GM18508 (cell line): Measurements from ENCODE around the gene GRAP2.
"Not testable (repeated sequence)": the region's sequence is repeated elsewhere in the genome, so short reads cannot be mapped to it uniquely, and the experiment has no call there.

Source experiments
- ATAC-seq: cut with Tn5 transposase; IDR thresholded peaks from one replicate; pipeline ENCODE4 v1.9.1; 2021; ENCODE audit warnings: moderate number of reproducible peaks; ENCODE audit not compliant: insufficient read depth, unreplicated experiment

The GRAP2 gene

GRCh38 chr22:39941601-39942000 is 40.7 kb downstream of the GRAP2 start:
- no peak for ATAC-seq

GRCh38 chr22:39942439-39943230 is 41.8 kb downstream of the GRAP2 start:
- ATAC-seq: no peak

GRCh38 chr22:39943337-39943736 is 42.5 kb downstream of the GRAP2 start:
- no peak for ATAC-seq

GRCh38 chr22:39943953-39944872 is 43.3 kb downstream of the GRAP2 start:
- ATAC-seq: no peak

GRCh38 chr22:39946126-39946502 is 45.2 kb downstream of the GRAP2 start:
- no peak for ATAC-seq

GRCh38 chr22:39946503-39947219 is 45.8 kb downstream of the GRAP2 start:
- no peak for ATAC-seq

- ATAC-seq: no peak
These were observed 46.6 kb downstream of the GRAP2 start for GRCh38 chr22:39947220-39948216.

- no peak for ATAC-seq
These were observed 49.3 kb downstream of the GRAP2 start for GRCh38 chr22:39949964-39950737.

- ATAC-seq: not testable (repeated sequence)
These were observed 50.9 kb downstream of the GRAP2 start for GRCh38 chr22:39951603-39952293.

GRCh38 chr22:39952347-39952746 is 51.5 kb downstream of the GRAP2 start:
- ATAC-seq: no peak

GRCh38 chr22:39953101-39953500 is 52.2 kb downstream of the GRAP2 start:
- ATAC-seq: no peak

GRCh38 chr22:39954584-39955055 is 53.7 kb downstream of the GRAP2 start:
- no peak for ATAC-seq

GRCh38 chr22:39955675-39956074 is 54.8 kb downstream of the GRAP2 start:
- ATAC-seq: no peak

GRCh38 chr22:39956932-39957664 is 56.2 kb downstream of the GRAP2 start:
- ATAC-seq: no peak

- ATAC-seq: no peak
These were observed 57.3 kb downstream of the GRAP2 start for GRCh38 chr22:39958009-39958711.

- no peak for ATAC-seq
These were observed 58.2 kb downstream of the GRAP2 start for GRCh38 chr22:39958949-39959639.
